ENCODE results near the gene HBB. TPM values are rescaled to one million over a fixed set of nuclear protein-coding genes. Genes with fewer than 3 reads are reported as not detected.

The HBB gene
- total RNA-seq, 1 donor from 2014 or later = not detected

GRCh38 chr11:5242208-5242607 is 15.3 kb upstream of the HBB start:
- no peak overlapping the region for H3K27ac Mint-ChIP-seq
- intact Hi-C loops (cut with micrococcal nuclease) = no loop called here
- H3K4me1 Mint-ChIP-seq (ENCODE audit: low read depth) = peaks cover 4% of the 10 kb centered on the region
- no peaks in the 10 kb centered on the region for H3K9me3 Mint-ChIP-seq
- H3K27me3 Mint-ChIP-seq (ENCODE audit: low read depth) = peaks cover 15% of the 10 kb centered on the region
- no peaks in the 10 kb centered on the region for H3K36me3 Mint-ChIP-seq (ENCODE audit: low read depth)
- H3K4me3 Mint-ChIP-seq (ENCODE audit: low read depth) = no peak overlapping the region
- no peak for DNase-seq (ENCODE audit: low spot score)

- no peak overlapping the region for H3K4me3 Mint-ChIP-seq (ENCODE audit: low read depth)
- peaks cover 18% of the 10 kb centered on the region for H3K27me3 Mint-ChIP-seq (ENCODE audit: low read depth)
- H3K36me3 Mint-ChIP-seq (ENCODE audit: low read depth) = no peaks in the 10 kb centered on the region
These were observed 14.6 kb upstream of the HBB start for GRCh38 chr11:5241458-5241857.

GRCh38 chr11:5240458-5240857 is 13.6 kb upstream of the HBB start:
- DNase-seq (ENCODE audit: low spot score) = no peak
- intact Hi-C loops (cut with micrococcal nuclease) = no loop called here
- Mint-ChIP-seq H3K36me3 (ENCODE audit: low read depth) (no peaks in the 10 kb centered on the region), H3K4me1 (ENCODE audit: low read depth) (peaks cover 4% of the 10 kb centered on the region), H3K4me3 (ENCODE audit: low read depth) (no peak overlapping the region), H3K9me3 (no peaks in the 10 kb centered on the region), H3K27ac (no peak overlapping the region), H3K27me3 (ENCODE audit: low read depth) (peaks cover 25% of the 10 kb centered on the region)

More at GRCh38 chr11:5241458-5241857, 14.6 kb upstream of the HBB start:
- H3K9me3 Mint-ChIP-seq = no peaks in the 10 kb centered on the region
- intact Hi-C loops (cut with micrococcal nuclease) = no loop called here
- H3K27ac Mint-ChIP-seq = no peak overlapping the region
- H3K4me1 Mint-ChIP-seq (ENCODE audit: low read depth) = peaks cover 4% of the 10 kb centered on the region
- DNase-seq (ENCODE audit: low spot score) = no peak

GRCh38 chr11:5240056-5240455 is 13.2 kb upstream of the HBB start:
- Mint-ChIP-seq H3K27me3 (ENCODE audit: low read depth) (peaks cover 29% of the 10 kb centered on the region), H3K27ac (no peak overlapping the region), H3K4me3 (ENCODE audit: low read depth) (no peak overlapping the region), H3K36me3 (ENCODE audit: low read depth) (no peaks in the 10 kb centered on the region), H3K4me1 (ENCODE audit: low read depth) (peaks cover 7% of the 10 kb centered on the region), H3K9me3 (no peaks in the 10 kb centered on the region)
- intact Hi-C loops (cut with micrococcal nuclease) = no loop called here
- DNase-seq (ENCODE audit: low spot score) = no peak

- Mint-ChIP-seq H3K4me1 (ENCODE audit: low read depth) (peaks cover 13% of the 10 kb centered on the region), H3K27ac (no peak overlapping the region), H3K9me3 (no peaks in the 10 kb centered on the region), H3K36me3 (ENCODE audit: low read depth) (no peaks in the 10 kb centered on the region), H3K4me3 (ENCODE audit: low read depth) (no peak overlapping the region), H3K27me3 (ENCODE audit: low read depth) (peaks cover 29% of the 10 kb centered on the region)
- DNase-seq (ENCODE audit: low spot score) = no peak
- intact Hi-C loops (cut with micrococcal nuclease) = no loop called here
These were observed 12.2 kb upstream of the HBB start for GRCh38 chr11:5239046-5239445.

- Mint-ChIP-seq H3K36me3 (ENCODE audit: low read depth) (no peaks in the 10 kb centered on the region), H3K4me1 (ENCODE audit: low read depth) (peaks cover 13% of the 10 kb centered on the region), H3K27me3 (ENCODE audit: low read depth) (peaks cover 29% of the 10 kb centered on the region), H3K9me3 (no peaks in the 10 kb centered on the region), H3K27ac (no peak overlapping the region), H3K4me3 (ENCODE audit: low read depth) (no peak overlapping the region)
- DNase-seq (ENCODE audit: low spot score) = no peak
- intact Hi-C loops (cut with micrococcal nuclease) = no loop called here
These were observed 11.6 kb upstream of the HBB start for GRCh38 chr11:5238486-5238885.

- H3K27me3 Mint-ChIP-seq (ENCODE audit: low read depth) = peaks cover 29% of the 10 kb centered on the region
- intact Hi-C loops (cut with micrococcal nuclease) = no loop called here
These were observed 10.5 kb upstream of the HBB start for GRCh38 chr11:5237420-5237819.

GRCh38 chr11:5235364-5236095 is 8.7 kb upstream of the HBB start:
- H3K4me3 Mint-ChIP-seq (ENCODE audit: low read depth) = no peak overlapping the region
- intact Hi-C loops (cut with micrococcal nuclease) = no loop called here
- H3K4me1 Mint-ChIP-seq (ENCODE audit: low read depth) = peaks cover 9% of the 10 kb centered on the region
- H3K27me3 Mint-ChIP-seq (ENCODE audit: low read depth) = peaks cover 28% of the 10 kb centered on the region
- no peak overlapping the region for H3K27ac Mint-ChIP-seq
- no peaks in the 10 kb centered on the region for H3K9me3 Mint-ChIP-seq
- no peaks in the 10 kb centered on the region for H3K36me3 Mint-ChIP-seq (ENCODE audit: low read depth)
- no peak for DNase-seq (ENCODE audit: low spot score)

More at GRCh38 chr11:5237420-5237819, 10.5 kb upstream of the HBB start:
- Mint-ChIP-seq H3K4me1 (ENCODE audit: low read depth) (peaks cover 9% of the 10 kb centered on the region), H3K36me3 (ENCODE audit: low read depth) (no peaks in the 10 kb centered on the region), H3K27ac (no peak overlapping the region), H3K9me3 (no peaks in the 10 kb centered on the region), H3K4me3 (ENCODE audit: low read depth) (no peak overlapping the region)
- no peak for DNase-seq (ENCODE audit: low spot score)

GRCh38 chr11:5234381-5234834 is 7.5 kb upstream of the HBB start, which contains the start of gene HBD:
Gene HBD (minus strand): TSS chr11:5234483. CDS start chr11:5234433, 50 bp downstream.
- intact Hi-C loops (cut with micrococcal nuclease) = no loop called here
- H3K27ac Mint-ChIP-seq = no peak within 1 kb of the TSS
- peaks cover 9% of the 10 kb centered on the region for H3K4me1 Mint-ChIP-seq (ENCODE audit: low read depth)
- H3K9me3 Mint-ChIP-seq = no peaks in the 10 kb centered on the region
- peaks cover 23% of the 10 kb centered on the region for H3K27me3 Mint-ChIP-seq (ENCODE audit: low read depth)
- H3K36me3 Mint-ChIP-seq (ENCODE audit: low read depth) = no peaks in the 10 kb centered on the region
- DNase-seq (ENCODE audit: low spot score) = no peak
- no peak within 1 kb of the TSS for H3K4me3 Mint-ChIP-seq (ENCODE audit: low read depth)

GRCh38 chr11:5233307-5233706 is 6.4 kb upstream of the HBB start:
- Mint-ChIP-seq H3K9me3 (no peaks in the 10 kb centered on the region), H3K27me3 (ENCODE audit: low read depth) (peaks cover 16% of the 10 kb centered on the region), H3K36me3 (ENCODE audit: low read depth) (no peaks in the 10 kb centered on the region), H3K27ac (no peak overlapping the region), H3K4me3 (ENCODE audit: low read depth) (no peak overlapping the region), H3K4me1 (ENCODE audit: low read depth) (peaks cover 9% of the 10 kb centered on the region)
- DNase-seq (ENCODE audit: low spot score) = no peak
- intact Hi-C loops (cut with micrococcal nuclease) = no loop called here

GRCh38 chr11:5232821-5233220 is 6.0 kb upstream of the HBB start:
- H3K4me1 Mint-ChIP-seq (ENCODE audit: low read depth) = peaks cover 9% of the 10 kb centered on the region
- no peak for DNase-seq (ENCODE audit: low spot score)
- peaks cover 16% of the 10 kb centered on the region for H3K27me3 Mint-ChIP-seq (ENCODE audit: low read depth)
- intact Hi-C loops (cut with micrococcal nuclease) = no loop called here
- no peak overlapping the region for H3K27ac Mint-ChIP-seq
- no peak overlapping the region for H3K4me3 Mint-ChIP-seq (ENCODE audit: low read depth)
- no peaks in the 10 kb centered on the region for H3K9me3 Mint-ChIP-seq
- no peaks in the 10 kb centered on the region for H3K36me3 Mint-ChIP-seq (ENCODE audit: low read depth)

GRCh38 chr11:5232176-5232575 is 5.3 kb upstream of the HBB start:
- H3K27ac Mint-ChIP-seq = no peak overlapping the region
- DNase-seq (ENCODE audit: low spot score) = no peak
- H3K4me1 Mint-ChIP-seq (ENCODE audit: low read depth) = peaks cover 9% of the 10 kb centered on the region
- H3K9me3 Mint-ChIP-seq = no peaks in the 10 kb centered on the region
- no peaks in the 10 kb centered on the region for H3K36me3 Mint-ChIP-seq (ENCODE audit: low read depth)
- intact Hi-C loops (cut with micrococcal nuclease) = no loop called here
- H3K27me3 Mint-ChIP-seq (ENCODE audit: low read depth) = peaks cover 13% of the 10 kb centered on the region
- H3K4me3 Mint-ChIP-seq (ENCODE audit: low read depth) = no peak overlapping the region

- Mint-ChIP-seq H3K36me3 (ENCODE audit: low read depth) (no peaks in the 10 kb centered on the region), H3K9me3 (no peaks in the 10 kb centered on the region), H3K27me3 (ENCODE audit: low read depth) (peaks cover 7% of the 10 kb centered on the region), H3K27ac (no peak overlapping the region), H3K4me3 (ENCODE audit: low read depth) (no peak overlapping the region), H3K4me1 (ENCODE audit: low read depth) (peaks cover 9% of the 10 kb centered on the region)
- intact Hi-C loops (cut with micrococcal nuclease) = no loop called here
- no peak for DNase-seq (ENCODE audit: low spot score)
These were observed 4.2 kb upstream of the HBB start for GRCh38 chr11:5231111-5231510.

All from activated T-helper 2 cell treated with anti-CD3 and anti-CD28 coated beads, Interferon-gamma antibody, Interleukin-2, Interleukin-4, amounts not matched to agents 10 μg/mL and 5 μg/mL and 100 μg/mL, durations not matched to agents 14 hours and 24 hours and 36 hours (primary cell).